Left ventricle myocardium inferior (tissue), 1 donor: ENCODE measurements around the gene SOAT2. TPM values are rescaled to one million over a fixed set of nuclear protein-coding genes. Genes with fewer than 3 reads are reported as not detected.
"Not testable (repeated sequence)": the region's sequence is repeated elsewhere in the genome, so short reads cannot be mapped to it uniquely, and the experiment has no call there.

Experiments
- DNase-seq: peaks from one replicate; pipeline ENCODE4 v3.0.0-alpha.2; 2020
- H3K27ac ChIP-seq: fragments of 200-600 bp; replicated peaks from 2 replicates; pipeline ENCODE4 v1.8.0; 2021
- H3K27me3 ChIP-seq: fragments of 200-600 bp; 2 replicates; pipeline ENCODE4 v1.8.0; 2021; ENCODE audit warnings: low read depth
- H3K36me3 ChIP-seq: fragments of 200-600 bp; 2 replicates; pipeline ENCODE4 v1.8.0; 2021
- H3K4me1 ChIP-seq: fragments of 200-600 bp; 2 replicates; pipeline ENCODE4 v1.8.0; 2021
- H3K4me3 ChIP-seq: fragments of 200-600 bp; 2 replicates; pipeline ENCODE4 v1.8.0; 2021; ENCODE audit warnings: mild to moderate bottlenecking, moderate library complexity
- H3K9me3 ChIP-seq: fragments of 200-600 bp; replicated peaks from 2 replicates; pipeline ENCODE4 v1.8.0; 2021
- CTCF ChIP-seq: fragments of 200-600 bp; IDR thresholded peaks from 2 replicates; pipeline ENCODE4 v1.8.0; 2021; ENCODE audit warnings: antibody characterized with exemption, mild to moderate bottlenecking, borderline replicate concordance
- intact Hi-C: fragments of 100-400 bp; cut with micrococcal nuclease; formaldehyde crosslinking; loops from one replicate; pipeline ENCODE4 v1.11.0; 2022
- total RNA-seq: library from RNA; stranded (reverse); fragmentation: NEBNext Ultra II Directional; extraction: Animal tissue kit (Norgen Biotek cat#: 25700); gene quantifications from one replicate; pipeline ENCODE4 v1.2.1, GENCODE V29; 2021
- donor health status: DM: no; HTN: yes; CAD: no; lungs with severe emphysema.

Gene SOAT2
- total RNA-seq, 1 donor from 2014 or later = not detected

- no peaks in the 10 kb centered on the region for H3K27me3 ChIP-seq
- peaks cover 20% of the 10 kb centered on the region for H3K36me3 ChIP-seq
- no peak overlapping the region for H3K27ac ChIP-seq
- no peak for DNase-seq
- intact Hi-C loops = loop anchor here (5.0 kb wide), 1 partner anchor 35 kb away; no protein-coding TSS in a partner anchor
- H3K9me3 ChIP-seq = no peaks in the 10 kb centered on the region
- TF ChIP-seq CTCF = no peak
- H3K4me1 ChIP-seq = peaks cover 30% of the 10 kb centered on the region
- no peak overlapping the region for H3K4me3 ChIP-seq
These were observed 1.1 kb upstream of the SOAT2 start for GRCh38 chr12:53101931-53102781.

GRCh38 chr12:53103860-53104305 is 597 bp downstream of the SOAT2 start:
- peaks cover 20% of the 10 kb centered on the region for H3K36me3 ChIP-seq
- no peak overlapping the region for H3K4me3 ChIP-seq
- no peak for TF ChIP-seq CTCF
- intact Hi-C loops = loop anchor here (5.0 kb wide), 1 partner anchor 37 kb away; no protein-coding TSS in a partner anchor
- no peaks in the 10 kb centered on the region for H3K9me3 ChIP-seq
- H3K4me1 ChIP-seq = peaks cover 28% of the 10 kb centered on the region
- H3K27ac ChIP-seq = no peak overlapping the region
- no peak for DNase-seq
- no peaks in the 10 kb centered on the region for H3K27me3 ChIP-seq

- Histone ChIP-seq H3K27me3 (no peaks in the 10 kb centered on the region), H3K9me3 (no peaks in the 10 kb centered on the region), H3K27ac (no peak overlapping the region), H3K36me3 (peaks cover 20% of the 10 kb centered on the region), H3K4me3 (no peak overlapping the region), H3K4me1 (peaks cover 20% of the 10 kb centered on the region)
- intact Hi-C loops = no loop called here
- DNase-seq = no peak
- TF ChIP-seq CTCF = no peak
These were observed 2.0 kb downstream of the SOAT2 start for GRCh38 chr12:53105256-53105655.

- TF ChIP-seq CTCF = no peak
- no peak overlapping the region for H3K27ac ChIP-seq
- H3K9me3 ChIP-seq = no peaks in the 10 kb centered on the region
- no peak overlapping the region for H3K4me3 ChIP-seq
- DNase-seq = no peak
- H3K36me3 ChIP-seq = peaks cover 15% of the 10 kb centered on the region
- no peaks in the 10 kb centered on the region for H3K27me3 ChIP-seq
- intact Hi-C loops = no loop called here
- H3K4me1 ChIP-seq = peaks cover 19% of the 10 kb centered on the region
These were observed 2.6 kb downstream of the SOAT2 start for GRCh38 chr12:53105712-53106439.

- intact Hi-C loops = no loop called here
These were observed 3.8 kb downstream of the SOAT2 start for GRCh38 chr12:53107122-53107521.

GRCh38 chr12:53112431-53112830 is 9.1 kb downstream of the SOAT2 start:
- DNase-seq, H3K4me3 ChIP-seq, H3K27ac ChIP-seq, H3K36me3 ChIP-seq, H3K27me3 ChIP-seq, H3K9me3 ChIP-seq, intact Hi-C loops: not testable (repeated sequence)
- H3K4me1 ChIP-seq = peaks cover 29% of the 10 kb centered on the region

More at GRCh38 chr12:53107122-53107521, 3.8 kb downstream of the SOAT2 start:
- Histone ChIP-seq H3K27ac (no peak overlapping the region), H3K36me3 (peaks cover 4% of the 10 kb centered on the region), H3K27me3 (no peaks in the 10 kb centered on the region), H3K9me3 (no peaks in the 10 kb centered on the region), H3K4me1 (peaks cover 19% of the 10 kb centered on the region), H3K4me3 (no peak overlapping the region)
- DNase-seq = no peak
- TF ChIP-seq CTCF = no peak
